Left ventricle myocardium inferior (tissue), 1 donor: Measurements from ENCODE around the gene CDH4. TPM values are rescaled to one million over a fixed set of nuclear protein-coding genes. Genes with fewer than 3 reads are reported as not detected.

Source experiments
- DNase-seq: peaks from one replicate; pipeline ENCODE4 v3.0.0-alpha.2; 2020
- H3K27ac ChIP-seq: fragments of 200-600 bp; replicated peaks from 2 replicates; pipeline ENCODE4 v1.8.0; 2021
- H3K27me3 ChIP-seq: fragments of 200-600 bp; 2 replicates; pipeline ENCODE4 v1.8.0; 2021; ENCODE audit warnings: low read depth
- H3K36me3 ChIP-seq: fragments of 200-600 bp; 2 replicates; pipeline ENCODE4 v1.8.0; 2021
- H3K4me1 ChIP-seq: fragments of 200-600 bp; 2 replicates; pipeline ENCODE4 v1.8.0; 2021
- H3K4me3 ChIP-seq: fragments of 200-600 bp; 2 replicates; pipeline ENCODE4 v1.8.0; 2021; ENCODE audit warnings: mild to moderate bottlenecking, moderate library complexity
- H3K9me3 ChIP-seq: fragments of 200-600 bp; replicated peaks from 2 replicates; pipeline ENCODE4 v1.8.0; 2021
- intact Hi-C: fragments of 100-400 bp; cut with micrococcal nuclease; formaldehyde crosslinking; loops from one replicate; pipeline ENCODE4 v1.11.0; 2022
- total RNA-seq: library from RNA; stranded (reverse); fragmentation: NEBNext Ultra II Directional; extraction: Animal tissue kit (Norgen Biotek cat#: 25700); gene quantifications from one replicate; pipeline ENCODE4 v1.2.1, GENCODE V29; 2021
- TF ChIP-seq, protein P1 (sequence below): fragments of 200-600 bp; IDR thresholded peaks from 2 replicates; pipeline ENCODE4 v1.8.0; 2021; ENCODE audit warnings: antibody characterized with exemption, mild to moderate bottlenecking, borderline replicate concordance
- donor health status: DM: no; HTN: yes; CAD: no; lungs with severe emphysema.

CDH4 gene
- total RNA-seq, 1 donor from 2014 or later: 0.05 TPM

DNA sequence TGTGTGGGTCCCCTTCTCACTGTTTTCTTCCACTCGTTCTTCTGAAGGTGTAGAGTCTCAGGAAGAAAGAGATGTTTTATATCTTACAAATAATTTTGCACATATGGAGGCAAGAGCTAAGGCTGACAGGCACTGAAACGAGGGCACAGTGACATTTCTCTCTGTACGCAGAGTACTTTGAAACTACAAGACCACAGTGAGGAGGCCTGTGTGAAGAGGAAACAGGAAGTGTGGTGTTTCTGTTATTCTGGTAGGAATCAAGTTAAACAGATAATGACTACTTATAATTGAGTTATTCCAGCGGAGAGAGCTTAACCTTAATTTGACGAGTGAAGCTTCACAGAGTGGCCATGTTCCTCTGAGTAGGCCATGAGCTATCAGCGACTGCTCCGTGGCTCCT is 4.8 kb downstream of the CDH4 start:
- H3K4me1 ChIP-seq: peaks cover 15% of the 10 kb centered on the region
- intact Hi-C loops: no loop called here
- TF ChIP-seq, protein P1, sequence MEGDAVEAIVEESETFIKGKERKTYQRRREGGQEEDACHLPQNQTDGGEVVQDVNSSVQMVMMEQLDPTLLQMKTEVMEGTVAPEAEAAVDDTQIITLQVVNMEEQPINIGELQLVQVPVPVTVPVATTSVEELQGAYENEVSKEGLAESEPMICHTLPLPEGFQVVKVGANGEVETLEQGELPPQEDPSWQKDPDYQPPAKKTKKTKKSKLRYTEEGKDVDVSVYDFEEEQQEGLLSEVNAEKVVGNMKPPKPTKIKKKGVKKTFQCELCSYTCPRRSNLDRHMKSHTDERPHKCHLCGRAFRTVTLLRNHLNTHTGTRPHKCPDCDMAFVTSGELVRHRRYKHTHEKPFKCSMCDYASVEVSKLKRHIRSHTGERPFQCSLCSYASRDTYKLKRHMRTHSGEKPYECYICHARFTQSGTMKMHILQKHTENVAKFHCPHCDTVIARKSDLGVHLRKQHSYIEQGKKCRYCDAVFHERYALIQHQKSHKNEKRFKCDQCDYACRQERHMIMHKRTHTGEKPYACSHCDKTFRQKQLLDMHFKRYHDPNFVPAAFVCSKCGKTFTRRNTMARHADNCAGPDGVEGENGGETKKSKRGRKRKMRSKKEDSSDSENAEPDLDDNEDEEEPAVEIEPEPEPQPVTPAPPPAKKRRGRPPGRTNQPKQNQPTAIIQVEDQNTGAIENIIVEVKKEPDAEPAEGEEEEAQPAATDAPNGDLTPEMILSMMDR: no peak

DNA sequence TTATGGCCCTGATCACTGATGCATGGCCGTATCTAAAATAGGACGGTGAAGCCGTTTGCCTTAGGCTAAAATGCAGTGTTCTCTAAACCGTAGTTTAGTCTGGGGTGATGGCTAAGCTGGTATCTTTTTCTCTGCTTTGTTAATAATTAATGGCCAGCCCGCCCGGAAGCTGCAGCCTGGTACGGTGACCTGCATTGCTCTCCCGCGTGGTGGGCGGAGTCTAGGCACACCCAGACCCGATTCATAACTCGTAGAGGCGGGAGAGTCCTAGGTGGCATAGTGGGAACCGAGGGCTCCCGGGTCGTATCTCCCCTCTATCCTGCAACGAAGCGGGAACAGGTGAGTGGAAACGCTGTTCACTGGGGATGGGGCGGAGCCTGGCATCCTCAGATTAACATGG is 5.5 kb downstream of the CDH4 start:
- peaks cover 94% of the 10 kb centered on the region for H3K27me3 ChIP-seq

More for the DNA sequence above, 4.8 kb downstream of the CDH4 start:
- no peak overlapping the region for H3K4me3 ChIP-seq
- no peak overlapping the region for H3K27ac ChIP-seq
- H3K36me3 ChIP-seq: no peaks in the 10 kb centered on the region
- H3K27me3 ChIP-seq: peaks cover 92% of the 10 kb centered on the region
- no peak for DNase-seq
- H3K9me3 ChIP-seq: peaks cover 5% of the 10 kb centered on the region

DNA sequence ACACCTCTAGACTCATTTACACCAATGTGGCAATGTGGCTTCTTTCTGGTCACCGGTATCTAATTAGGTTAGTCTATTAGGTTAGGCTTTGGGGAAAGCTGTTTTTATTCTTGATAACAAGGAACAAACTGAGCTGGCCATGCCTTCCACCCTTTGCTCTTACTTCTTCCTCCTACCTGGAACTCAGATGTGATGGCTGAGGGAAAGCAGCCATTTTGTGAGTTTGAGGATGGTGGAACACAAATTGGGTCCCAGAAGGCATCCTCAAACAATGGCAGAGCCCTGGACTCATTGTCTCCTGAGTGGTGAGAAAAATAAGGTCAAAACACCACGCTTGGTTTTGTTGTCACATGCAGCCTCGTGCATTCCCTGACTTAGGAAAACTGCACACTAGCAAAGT is 7.7 kb downstream of the CDH4 start:
- H3K27ac ChIP-seq: no peak overlapping the region
- H3K36me3 ChIP-seq: no peaks in the 10 kb centered on the region
- no peak for DNase-seq
- TF ChIP-seq, protein P1: no peak
- intact Hi-C loops: no loop called here
- H3K9me3 ChIP-seq: peaks cover 5% of the 10 kb centered on the region
- H3K4me1 ChIP-seq: no peaks in the 10 kb centered on the region
- peaks cover 87% of the 10 kb centered on the region for H3K27me3 ChIP-seq
- H3K4me3 ChIP-seq: no peak overlapping the region

More for the DNA sequence above, 5.5 kb downstream of the CDH4 start:
- no peak for DNase-seq
- Histone ChIP-seq H3K4me3 (no peak overlapping the region), H3K9me3 (peaks cover 5% of the 10 kb centered on the region), H3K4me1 (peaks cover 12% of the 10 kb centered on the region), H3K27ac (no peak overlapping the region), H3K36me3 (no peaks in the 10 kb centered on the region)
- intact Hi-C loops: no loop called here
- TF ChIP-seq, protein P1: no peak

DNA sequence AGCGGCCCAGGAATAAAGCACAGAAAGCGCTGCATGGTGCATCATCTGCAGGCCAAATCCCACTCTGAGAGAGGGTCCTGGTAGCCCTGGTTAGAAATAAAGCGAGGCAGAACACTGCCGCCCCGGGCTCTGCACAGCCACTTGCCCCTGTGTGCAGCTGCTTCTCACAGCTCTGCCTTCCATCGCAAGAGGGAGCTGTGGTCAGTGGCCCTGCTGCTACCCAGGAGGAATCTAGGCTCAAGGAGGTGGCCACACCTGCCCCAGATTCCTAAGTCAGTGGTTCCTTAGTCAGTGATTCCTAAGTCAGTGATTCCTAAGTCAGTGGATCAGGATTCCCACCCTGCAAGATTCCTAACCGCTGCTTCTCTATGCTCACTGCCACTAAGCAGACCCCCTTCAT is 8.8 kb downstream of the CDH4 start:
- Histone ChIP-seq H3K4me3 (no peak overlapping the region), H3K27ac (no peak overlapping the region), H3K27me3 (peaks cover 83% of the 10 kb centered on the region), H3K4me1 (no peaks in the 10 kb centered on the region), H3K9me3 (peaks cover 5% of the 10 kb centered on the region), H3K36me3 (no peaks in the 10 kb centered on the region)
- TF ChIP-seq, protein P1: no peak
- intact Hi-C loops: no loop called here
- DNase-seq: no peak

DNA sequence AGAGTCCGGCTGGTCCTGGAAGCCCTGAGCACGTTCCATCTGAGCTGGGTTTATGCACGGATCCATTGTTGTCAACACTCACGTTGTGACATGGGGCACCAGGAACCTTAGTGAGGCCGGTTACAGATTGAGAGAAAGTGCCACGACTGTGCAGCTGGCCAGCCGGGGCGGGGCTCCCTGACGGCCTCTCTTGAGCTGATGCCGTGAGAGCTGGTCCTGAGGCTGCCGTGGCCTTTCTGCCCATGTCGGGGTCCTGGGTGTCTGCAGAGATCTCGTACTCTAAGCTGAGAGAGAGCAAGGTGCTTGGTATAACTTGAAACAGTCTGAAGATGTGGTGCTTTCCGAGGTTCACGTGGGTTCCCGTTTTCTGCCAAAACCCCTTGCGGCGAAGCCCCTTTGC is 10.0 kb downstream of the CDH4 start:
- no peak for DNase-seq
- H3K36me3 ChIP-seq: no peaks in the 10 kb centered on the region
- H3K27me3 ChIP-seq: peaks cover 83% of the 10 kb centered on the region
- H3K4me1 ChIP-seq: no peaks in the 10 kb centered on the region
- no peak overlapping the region for H3K4me3 ChIP-seq
- intact Hi-C loops: no loop called here
- H3K27ac ChIP-seq: no peak overlapping the region
- H3K9me3 ChIP-seq: peaks cover 5% of the 10 kb centered on the region
- TF ChIP-seq, protein P1: no peak

DNA sequence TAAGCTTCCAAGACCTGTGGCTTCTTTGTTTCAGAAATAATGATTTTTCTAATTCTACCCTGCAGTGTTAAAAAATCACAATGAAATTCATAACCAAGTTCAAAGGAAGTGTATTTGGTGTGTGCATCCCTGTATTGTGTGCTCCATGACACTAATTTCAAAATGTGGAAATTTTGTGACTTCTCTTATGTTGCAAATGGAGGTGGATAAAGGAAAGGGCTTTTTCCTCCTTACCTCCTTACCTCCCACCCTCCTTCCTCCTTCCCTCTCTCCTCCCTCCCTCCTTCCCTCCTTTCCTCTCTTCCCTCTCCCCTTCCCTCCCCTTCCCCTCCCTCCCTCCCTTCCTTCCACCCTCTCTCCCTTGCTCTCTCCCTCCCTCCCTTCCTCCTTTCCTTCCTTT is 10.5 kb downstream of the CDH4 start:
- TF ChIP-seq, protein P1: no peak
- no peak overlapping the region for H3K27ac ChIP-seq
- no peaks in the 10 kb centered on the region for H3K36me3 ChIP-seq
- intact Hi-C loops: no loop called here
- no peak for DNase-seq
- no peak overlapping the region for H3K4me3 ChIP-seq
- H3K9me3 ChIP-seq: peaks cover 5% of the 10 kb centered on the region
- peaks cover 85% of the 10 kb centered on the region for H3K27me3 ChIP-seq
- no peaks in the 10 kb centered on the region for H3K4me1 ChIP-seq
